ENCODE measurements around the gene DOCK2.

GRCh38 chr5:170076739-170077138 lies 439.7 kb downstream of the DOCK2 start:
- TF ChIP-seq CTCF (IDR thresholded peaks at IDR 0.05) (no peak), POLR2A (IDR thresholded peaks at IDR 0.05) (no peak)
